IMR-90 (cell line): ENCODE results near the gene OPCML. TPM values are rescaled to one million over a fixed set of nuclear protein-coding genes. Genes with fewer than 3 reads are reported as not detected.

Experiments used
- ATAC-seq: fragments of 200-7000 bp; cut with Tn5 transposase; 2 replicates; pipeline ENCODE4 v1.9.1; 2020; ENCODE audit warnings: low read depth, mild to moderate bottlenecking, moderate library complexity
- BruUV-seq: library from RNA; stranded (reverse); fragments of 400-500 nt; replicated peaks from 2 replicates; lab custom pipeline; 2021; lab: Mats Ljungman, UMichigan
- CTCF ChIA-PET: fragments of 300-600 bp; formaldehyde crosslinking; extraction: SDS; loops from one replicate; lab custom pipeline; 2021; ENCODE audit warnings: antibody characterized with exemption; lab: Yijun Ruan, JAX
- POLR2A ChIA-PET: fragments of 300-600 bp; sonication (Branson Sonifier 250); formaldehyde crosslinking; loops from one replicate; lab custom pipeline; 2022; ENCODE audit warnings: antibody characterized with exemption; ENCODE audit not compliant: unreplicated experiment; lab: Charles Lee
- DNase-seq: peaks from one replicate; pipeline ENCODE4 v3.0.0; 2013
- H2AFZ ChIP-seq: replicated peaks from 2 replicates; pipeline ENCODE3; 2013; ENCODE audit warnings: low read length, mild to moderate bottlenecking; ENCODE audit not compliant: poor library complexity
- H2AK5ac ChIP-seq: 2 replicates; pipeline ENCODE4 v1.6.1; 2013; ENCODE audit warnings: low read depth, low read length, inconsistent platforms
- H2AK9ac ChIP-seq: replicated peaks from 2 replicates; pipeline ENCODE3; 2013; ENCODE audit warnings: mild to moderate bottlenecking, low read depth, low read length, moderate library complexity; ENCODE audit not compliant: poor library complexity
- H2BK120ac ChIP-seq: 2 replicates; pipeline ENCODE4 v1.6.1; 2013; ENCODE audit warnings: low read depth, low read length, inconsistent platforms
- H2BK15ac ChIP-seq: 3 replicates; pipeline ENCODE4 v1.6.1; 2013; ENCODE audit warnings: low read depth, low read length, inconsistent platforms
- H2BK20ac ChIP-seq: 2 replicates; pipeline ENCODE4 v1.6.1; 2013; ENCODE audit warnings: low read depth, mild to moderate bottlenecking, inconsistent platforms, low read length, moderate library complexity
- H2BK5ac ChIP-seq: 2 replicates; pipeline ENCODE4 v1.6.1; 2013; ENCODE audit warnings: mild to moderate bottlenecking, low read depth, low read length, inconsistent platforms; ENCODE audit not compliant: poor library complexity, severe bottlenecking
- H3K14ac ChIP-seq: replicated peaks from 2 replicates; pipeline ENCODE4 v1.6.1; 2013; ENCODE audit warnings: low read depth, low read length, inconsistent platforms
- H3K18ac ChIP-seq: 2 replicates; pipeline ENCODE4 v1.6.1; 2013; ENCODE audit warnings: low read depth, low read length, control low read depth
- H3K23ac ChIP-seq: 2 replicates; pipeline ENCODE4 v1.6.1; 2013; ENCODE audit warnings: low read depth, low read length, inconsistent platforms
- H3K27ac ChIP-seq: 2 replicates; pipeline ENCODE4 v1.5.1; 2013; ENCODE audit warnings: mild to moderate bottlenecking, control low read depth, low read length; ENCODE audit not compliant: insufficient read depth
- H3K27me3 ChIP-seq: 2 replicates; pipeline ENCODE4 v1.6.1; 2013; ENCODE audit warnings: low read length; ENCODE audit not compliant: control insufficient read depth, insufficient read depth
- H3K36me3 ChIP-seq: 2 replicates; pipeline ENCODE4 v1.6.1; 2013; ENCODE audit warnings: low read length, mixed read lengths; ENCODE audit not compliant: control insufficient read depth, insufficient read depth
- H3K4ac ChIP-seq: 2 replicates; pipeline ENCODE4 v1.6.1; 2013; ENCODE audit warnings: low read depth, low read length, inconsistent platforms
- H3K4me1 ChIP-seq: 2 replicates; pipeline ENCODE4 v1.6.1; 2013; ENCODE audit warnings: low read length, mixed read lengths; ENCODE audit not compliant: control insufficient read depth, insufficient read depth
- H3K4me2 ChIP-seq: 2 replicates; pipeline ENCODE4 v1.6.1; 2013; ENCODE audit warnings: low read depth, mild to moderate bottlenecking, control low read depth, low read length, moderate library complexity
- H3K4me3 ChIP-seq: 2 replicates; pipeline ENCODE4 v1.5.1; 2013; ENCODE audit warnings: low read depth, mild to moderate bottlenecking, control low read depth, low read length, moderate library complexity; ENCODE audit not compliant: insufficient read depth
- H3K56ac ChIP-seq: 2 replicates; pipeline ENCODE4 v1.6.1; 2013; ENCODE audit warnings: low read length, inconsistent platforms; ENCODE audit not compliant: insufficient read depth; ENCODE audit errors: extremely low read depth
- H3K79me1 ChIP-seq, 2 experiments: 2 replicates each; pipeline ENCODE4 v1.6.1; 2013; ENCODE audit warnings: low read length in 2 of 2, inconsistent platforms in 1 of 2, low read depth in 1 of 2
- H3K9ac ChIP-seq: 2 replicates; pipeline ENCODE4 v1.6.1; 2013; ENCODE audit warnings: low read depth, low read length, control low read depth
- H3K9me1 ChIP-seq: 2 replicates; pipeline ENCODE4 v1.6.1; 2013; ENCODE audit warnings: low read length, inconsistent platforms; ENCODE audit not compliant: insufficient read depth
- H3K9me3 ChIP-seq: 2 replicates; pipeline ENCODE4 v1.6.1; 2013; ENCODE audit warnings: low read length; ENCODE audit not compliant: control insufficient read depth, insufficient read depth
- H4K20me1 ChIP-seq: 2 replicates; pipeline ENCODE4 v1.6.1; 2013; ENCODE audit warnings: low read length, inconsistent platforms; ENCODE audit not compliant: insufficient read depth
- H4K5ac ChIP-seq: 2 replicates; pipeline ENCODE4 v1.6.1; 2013; ENCODE audit warnings: mild to moderate bottlenecking, low read depth, low read length, control low read depth
- H4K8ac ChIP-seq, 2 experiments: 2 replicates each; pipeline ENCODE4 v1.6.1; 2013; ENCODE audit warnings: low read depth in 2 of 2, low read length in 2 of 2, control low read depth in 1 of 2, inconsistent platforms in 1 of 2
- H4K91ac ChIP-seq: 2 replicates; pipeline ENCODE4 v1.6.1; 2013; ENCODE audit warnings: low read depth, low read length, inconsistent platforms; ENCODE audit not compliant: insufficient read depth
- BHLHE40 ChIP-seq: fragments of 150-350 bp; IDR thresholded peaks from 2 replicates; pipeline ENCODE4 v1.6.1; 2016; ENCODE audit warnings: mild to moderate bottlenecking, low read depth, low read length
- CEBPB ChIP-seq: IDR thresholded peaks from 2 replicates; pipeline ENCODE4 v1.6.1; 2012; ENCODE audit warnings: low read depth, low read length, improper control_type of control experiment
- CHD1 ChIP-seq: IDR thresholded peaks from 2 replicates; pipeline ENCODE4 v1.6.1; 2012; ENCODE audit warnings: low read depth, low read length, improper control_type of control experiment
- CTCF ChIP-seq: conservative IDR thresholded peaks from 2 replicates; pipeline ENCODE4 v1.5.1; 2012; ENCODE audit warnings: mild to moderate bottlenecking, low read depth, low read length, improper control_type of control experiment
- ELK1 ChIP-seq: fragments of 150-350 bp; IDR thresholded peaks from 2 replicates; pipeline ENCODE4 v1.6.1; 2016; ENCODE audit warnings: low read depth, mild to moderate bottlenecking, low read length, moderate library complexity, borderline replicate concordance
- FOS ChIP-seq: fragments of 150-350 bp; IDR thresholded peaks from 2 replicates; pipeline ENCODE4 v1.6.1; 2016; ENCODE audit warnings: low read depth, low read length
- MAFK ChIP-seq: IDR thresholded peaks from 2 replicates; pipeline ENCODE4 v1.6.1; 2012; ENCODE audit warnings: low read depth, low read length, improper control_type of control experiment
- MAZ ChIP-seq: IDR thresholded peaks from 2 replicates; pipeline ENCODE4 v1.6.1; 2012; ENCODE audit warnings: low read depth, mild to moderate bottlenecking, low read length, improper control_type of control experiment, moderate library complexity, borderline replicate concordance
- MXI1 ChIP-seq: IDR thresholded peaks from 2 replicates; pipeline ENCODE4 v1.6.1; 2012; ENCODE audit warnings: low read depth, mild to moderate bottlenecking, low read length, moderate library complexity, borderline replicate concordance
- NFE2L2 ChIP-seq: fragments of 150-350 bp; IDR thresholded peaks from 2 replicates; pipeline ENCODE4 v1.6.1; 2016; ENCODE audit warnings: low read depth, mild to moderate bottlenecking, low read length
- POLR2A ChIP-seq: IDR thresholded peaks from 2 replicates; pipeline ENCODE4 v1.6.1; 2012; ENCODE audit warnings: mild to moderate bottlenecking, low read depth, low read length
- RAD21 ChIP-seq: IDR thresholded peaks from 2 replicates; pipeline ENCODE4 v1.6.1; 2012; ENCODE audit warnings: low read length, improper control_type of control experiment
- RCOR1 ChIP-seq: IDR thresholded peaks from 2 replicates; pipeline ENCODE4 v1.6.1; 2012; ENCODE audit warnings: mild to moderate bottlenecking, low read length, improper control_type of control experiment; ENCODE audit not compliant: insufficient replicate concordance
- RFX5 ChIP-seq: IDR thresholded peaks from 2 replicates; pipeline ENCODE4 v1.8.0; 2012; ENCODE audit warnings: low read depth, mild to moderate bottlenecking, low read length, moderate library complexity
- SMC3 ChIP-seq: fragments of 150-350 bp; IDR thresholded peaks from 2 replicates; pipeline ENCODE4 v1.6.1; 2016; ENCODE audit warnings: low read depth, mild to moderate bottlenecking, antibody characterized with exemption, low read length, moderate library complexity
- USF2 ChIP-seq: fragments of 150-350 bp; IDR thresholded peaks from 2 replicates; pipeline ENCODE4 v1.6.1; 2017; ENCODE audit warnings: mild to moderate bottlenecking, antibody characterized with exemption, low read length, low read depth
- WGBS, 2 experiments: methylation state at CpG; one replicate each; pipeline versions ENCODE4 v1.1.5 to v1.1.7; 2013; ENCODE audit warnings: missing lambda C conversion rate in 2 of 2; ENCODE audit not compliant: insufficient read length in 1 of 2; ENCODE audit errors: extremely low coverage in 2 of 2; 5-methylcytosine and 5-hydroxymethylcytosine counted together
- dilution Hi-C: fragments of 300-500 bp; cut with HindIII; formaldehyde crosslinking; loops from one replicate; pipeline ENCODE4 v1.14.3; 2018; ENCODE audit warnings: low sequenced_read_pairs; ENCODE audit not compliant: unreplicated experiment
- in situ Hi-C: fragments of 300-500 bp; cut with MboI; formaldehyde crosslinking; loops from 3 replicates; pipeline ENCODE4 v1.14.3; 2019; ENCODE audit warnings: low sequenced_read_pairs, inconsistent platforms, mixed read lengths
- intact Hi-C: fragments of 100-400 bp; cut with micrococcal nuclease; formaldehyde crosslinking; loops from 2 replicates; pipeline ENCODE4 v1.10.0; 2022
- polyA plus RNA-seq, 3 experiments: library from polyadenylated mRNA; depleted of rRNA; stranded (reverse); fragments of >200 nt; gene quantifications; 2 replicates each; pipeline ENCODE4 v1.2.3, GENCODE V29; 2012; ENCODE audit warnings: low replicate concordance in 1 of 3
- total RNA-seq: library from RNA; depleted of rRNA; stranded (reverse); fragments of >200 nt; gene quantifications from 2 replicates; pipeline ENCODE4 v1.2.3, GENCODE V29; 2012

Gene OPCML
- total and polyA plus RNA-seq, 2 of the 4 experiments (the other 2 are of a cell fraction) = under 0.01 to 2.6 TPM

- H3K4ac ChIP-seq = no peak overlapping the region
- H3K14ac ChIP-seq = no peak overlapping the region
- no peak overlapping the region for H2AK9ac ChIP-seq
- H3K9me1 ChIP-seq = no peaks in the 10 kb centered on the region
- H2AFZ ChIP-seq = no peak overlapping the region
- no peaks in the 10 kb centered on the region for H4K20me1 ChIP-seq
- H3K4me2 ChIP-seq = no peak overlapping the region
- WGBS, 2 experiments = 100% methylated on average over 2 of the region's 4 CpGs; no CpG with 5 or more reads in 1 of the 2 experiments
- intact Hi-C loops (no loop called here), in situ Hi-C loops (no loop called here), dilution Hi-C loops (no loop called here)
- CTCF ChIA-PET = no interaction called here
- no peak for DNase-seq
- ATAC-seq = no peak
- POLR2A ChIA-PET = no interaction called here
- H4K5ac ChIP-seq = no peak overlapping the region
- no peaks in the 10 kb centered on the region for H3K79me1 ChIP-seq
- H2BK15ac ChIP-seq = no peak overlapping the region
- no peak overlapping the region for H2AK5ac ChIP-seq
- no peak overlapping the region for H2BK120ac ChIP-seq
- no TSS peak for BruUV-seq
- H3K23ac ChIP-seq = no peak overlapping the region
- no peaks in the 10 kb centered on the region for H3K9me3 ChIP-seq
- TF ChIP-seq BHLHE40 (no peak), MXI1 (no peak), NFE2L2 (no peak), USF2 (no peak), CTCF (no peak), CHD1 (no peak), MAZ (no peak), MAFK (no peak), RFX5 (no peak), SMC3 (no peak), CEBPB (no peak), FOS (no peak), RAD21 (no peak), RCOR1 (no peak), ELK1 (no peak), POLR2A (no peak)
- no peak overlapping the region for H3K9ac ChIP-seq
- H3K4me3 ChIP-seq = no peak overlapping the region
- no peak overlapping the region for H4K8ac ChIP-seq
- no peak overlapping the region for H3K18ac ChIP-seq
- H3K4me1 ChIP-seq = no peaks in the 10 kb centered on the region
- no peak overlapping the region for H4K91ac ChIP-seq
- no peak overlapping the region for H2BK5ac ChIP-seq
- peaks cover 1% of the 10 kb centered on the region; the same call in 1 of the 2 replicates for H3K27me3 ChIP-seq
- no peak overlapping the region for H2BK20ac ChIP-seq
- H3K27ac ChIP-seq = no peak overlapping the region
- H3K36me3 ChIP-seq = no peaks in the 10 kb centered on the region
- no peak overlapping the region for H3K56ac ChIP-seq
Measured at GRCh38 chr11:132674151-132674550, 858.1 kb downstream of the OPCML start.
